D721Med (cell line): ENCODE measurements around the gene INCENP.
"Not testable (repeated sequence)": the region's sequence is repeated elsewhere in the genome, so short reads cannot be mapped to it uniquely, and the experiment has no call there.

Experiments
- DNase-seq: peaks from one replicate; pipeline ENCODE4 v3.0.0; 2011; ENCODE audit warnings: low spot score; ENCODE audit not compliant: insufficient read length
- FAIRE-seq: peaks from 2 replicates; lab custom pipeline; 2011; peaks lifted over from hg19 to GRCh38; lab: Jason Lieb, UNC
- TF ChIP-seq, protein P1 (sequence below): IDR thresholded peaks from 2 replicates; pipeline ENCODE4 v1.5.1; 2012; ENCODE audit warnings: mild to moderate bottlenecking, control low read depth; ENCODE audit not compliant: insufficient read depth; ENCODE audit errors: missing control alignments

The INCENP gene

DNA sequence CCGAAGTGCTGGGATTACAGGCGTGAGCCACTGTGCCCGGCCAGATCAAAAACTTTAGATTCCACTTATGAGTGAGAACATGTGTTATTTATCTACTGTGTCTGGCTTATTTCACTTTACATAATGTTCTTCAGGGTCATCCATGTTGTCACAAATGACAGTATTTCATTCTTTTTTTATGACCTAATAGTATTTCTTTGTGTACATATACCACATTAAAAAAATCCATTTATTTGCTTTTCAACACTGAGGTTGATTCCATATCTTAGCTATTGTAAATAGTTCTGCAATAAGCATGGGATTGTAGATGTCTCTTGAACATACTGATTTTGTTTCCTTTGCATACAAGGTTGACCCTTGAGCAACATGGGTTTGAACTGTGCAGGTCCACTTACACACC is 53.0 kb downstream of the INCENP start:
- DNase-seq (no peak), FAIRE-seq (no peak)
- TF ChIP-seq, protein P1, sequence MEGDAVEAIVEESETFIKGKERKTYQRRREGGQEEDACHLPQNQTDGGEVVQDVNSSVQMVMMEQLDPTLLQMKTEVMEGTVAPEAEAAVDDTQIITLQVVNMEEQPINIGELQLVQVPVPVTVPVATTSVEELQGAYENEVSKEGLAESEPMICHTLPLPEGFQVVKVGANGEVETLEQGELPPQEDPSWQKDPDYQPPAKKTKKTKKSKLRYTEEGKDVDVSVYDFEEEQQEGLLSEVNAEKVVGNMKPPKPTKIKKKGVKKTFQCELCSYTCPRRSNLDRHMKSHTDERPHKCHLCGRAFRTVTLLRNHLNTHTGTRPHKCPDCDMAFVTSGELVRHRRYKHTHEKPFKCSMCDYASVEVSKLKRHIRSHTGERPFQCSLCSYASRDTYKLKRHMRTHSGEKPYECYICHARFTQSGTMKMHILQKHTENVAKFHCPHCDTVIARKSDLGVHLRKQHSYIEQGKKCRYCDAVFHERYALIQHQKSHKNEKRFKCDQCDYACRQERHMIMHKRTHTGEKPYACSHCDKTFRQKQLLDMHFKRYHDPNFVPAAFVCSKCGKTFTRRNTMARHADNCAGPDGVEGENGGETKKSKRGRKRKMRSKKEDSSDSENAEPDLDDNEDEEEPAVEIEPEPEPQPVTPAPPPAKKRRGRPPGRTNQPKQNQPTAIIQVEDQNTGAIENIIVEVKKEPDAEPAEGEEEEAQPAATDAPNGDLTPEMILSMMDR: no peak

DNA sequence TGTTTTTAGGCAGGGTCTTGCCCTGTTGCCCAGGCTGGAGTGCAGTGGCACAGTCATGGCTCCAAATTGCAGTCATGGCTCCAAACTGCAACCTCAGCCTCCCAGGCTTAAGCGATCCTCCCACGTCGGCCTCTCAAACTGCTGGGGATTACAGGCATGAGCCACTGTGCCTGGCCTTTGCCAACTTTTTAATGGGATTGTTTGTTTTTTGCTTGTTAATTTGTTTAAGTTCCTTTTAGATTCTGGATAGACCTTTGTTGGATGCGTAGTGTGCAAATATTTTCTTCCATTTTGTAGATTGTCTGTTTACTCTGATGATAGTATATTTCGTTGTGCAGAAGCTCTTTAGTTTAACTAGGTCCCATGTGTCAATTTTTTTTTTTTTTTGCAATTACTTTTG is 56.2 kb downstream of the INCENP start:
- DNase-seq (no peak), FAIRE-seq (no peak)
- TF ChIP-seq, protein P1: no peak

DNA sequence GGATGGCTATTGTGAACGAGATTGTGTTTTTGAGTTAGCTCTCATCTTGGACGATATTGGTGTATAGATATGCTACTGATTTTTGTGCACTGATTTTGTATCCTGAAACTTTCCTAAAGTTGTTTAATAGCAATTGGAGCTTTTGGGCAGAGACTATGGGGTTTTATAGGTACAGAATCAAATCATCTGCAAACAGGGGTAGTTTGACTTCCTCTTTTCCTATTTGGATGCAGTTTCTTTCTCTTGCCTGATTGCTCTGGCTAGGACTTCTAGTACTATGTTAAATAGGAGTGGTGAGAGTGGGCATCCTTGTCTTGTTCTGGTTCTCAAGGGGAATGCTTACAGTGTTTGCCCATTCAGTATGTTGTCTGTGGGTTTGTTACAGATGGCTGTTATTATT is 57.3 kb downstream of the INCENP start:
- no peak for FAIRE-seq
- TF ChIP-seq, protein P1: no peak
- DNase-seq: no peak

DNA sequence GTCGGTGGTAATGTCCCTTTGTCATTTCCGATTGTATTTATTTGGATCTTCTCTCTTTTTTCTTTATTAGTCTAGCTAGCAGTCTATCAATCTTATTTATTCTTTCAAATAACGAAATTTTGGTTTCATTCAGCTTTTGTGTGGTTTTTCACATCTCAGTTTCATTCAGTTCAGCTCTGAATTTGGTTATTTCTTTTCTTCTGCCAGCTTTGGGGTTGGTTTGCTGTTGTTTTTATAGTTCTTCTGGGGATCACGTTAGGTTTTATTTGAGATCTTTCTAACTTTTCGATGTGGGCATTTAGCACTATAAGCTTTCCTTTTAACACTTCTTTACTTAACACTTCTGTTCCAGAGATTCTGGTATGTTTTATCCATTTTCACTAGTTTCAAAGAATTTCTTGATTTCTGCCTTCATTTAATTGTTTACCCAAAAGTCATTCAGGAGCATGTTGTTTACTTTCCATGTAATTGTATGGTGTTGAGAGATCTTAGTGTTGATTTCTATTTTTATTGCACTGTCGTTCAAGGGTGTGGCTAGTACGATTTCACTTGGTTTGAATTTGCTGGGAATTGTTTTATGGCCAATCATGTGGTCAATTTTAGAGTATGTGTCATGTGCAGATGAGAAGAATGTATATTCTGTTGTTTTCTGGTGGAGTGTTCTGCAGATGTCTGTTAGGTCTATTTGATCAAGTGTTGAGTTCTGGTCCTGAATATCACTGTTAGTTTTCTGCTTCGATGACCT is 58.5 kb downstream of the INCENP start:
- FAIRE-seq (no peak), DNase-seq (no peak)
- TF ChIP-seq, protein P1: no peak

DNA sequence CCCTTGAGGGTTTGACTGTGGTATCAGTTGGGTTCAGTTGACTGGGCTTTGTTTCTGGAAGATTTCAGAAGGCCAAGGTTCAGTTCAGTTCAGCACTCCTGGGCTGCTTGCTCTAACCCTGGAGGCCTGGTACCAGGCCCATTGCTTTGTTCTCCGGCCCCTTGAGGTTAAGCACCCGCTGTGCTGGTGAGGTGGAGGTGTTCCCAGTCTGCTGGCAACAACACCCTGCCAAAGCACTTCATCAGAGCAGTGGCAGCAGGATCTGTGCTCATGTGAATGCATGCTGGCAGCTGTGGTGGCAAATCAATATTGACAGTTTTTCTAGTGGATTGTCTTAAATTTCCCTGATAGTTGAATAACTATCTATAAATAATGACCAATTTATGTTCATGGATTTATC is 62.4 kb downstream of the INCENP start:
- FAIRE-seq (no peak), DNase-seq (no peak)
- TF ChIP-seq, protein P1: no peak

DNA sequence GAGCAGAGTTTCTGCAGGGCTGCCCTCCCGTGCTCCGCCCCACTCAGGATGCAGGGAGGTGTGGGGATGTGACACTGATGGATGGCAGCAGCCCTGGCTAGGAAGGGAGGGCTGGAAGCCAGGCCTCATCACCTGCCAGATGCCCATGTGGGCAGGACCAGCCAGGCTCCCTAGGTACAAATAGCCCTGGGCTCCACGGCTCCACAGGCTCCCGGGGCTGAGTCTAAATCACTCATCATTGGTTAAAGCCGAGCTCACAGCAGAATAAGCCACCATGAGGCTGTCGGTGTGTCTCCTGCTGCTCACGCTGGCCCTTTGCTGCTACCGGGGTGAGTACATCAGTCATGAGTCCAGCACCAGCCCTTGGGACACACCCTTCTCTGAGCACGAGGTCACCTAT is 66.2 kb downstream of the INCENP start, which contains the start of gene SCGB1D1:
Gene SCGB1D1, plus strand, starts transcription at position 206 of the 400 bp plus-strand sequence. Its CDS starts 69 bp downstream, at position 275.
- FAIRE-seq: no peak
- TF ChIP-seq, protein P1: no peak
- DNase-seq: no peak

DNA sequence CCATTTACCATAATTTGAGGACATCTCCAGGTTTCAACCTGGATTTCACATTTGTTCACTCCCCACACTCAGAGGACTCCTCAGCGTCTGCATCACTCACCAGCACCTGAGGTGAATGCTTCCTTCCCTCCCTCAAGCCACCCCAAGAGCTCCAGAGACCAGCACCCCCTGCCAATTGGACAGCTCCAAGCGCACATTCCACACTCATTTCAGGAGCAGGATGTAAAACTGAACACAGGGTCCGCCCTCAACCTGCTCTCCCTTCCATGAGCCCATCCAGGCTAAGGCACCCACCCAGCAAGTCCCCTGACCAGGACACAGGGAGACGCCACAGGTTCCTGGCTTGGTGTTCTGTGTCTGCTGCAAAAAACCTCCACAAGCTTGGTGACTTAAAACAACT is 70.1 kb downstream of the INCENP start:
- FAIRE-seq: no peak
- TF ChIP-seq, protein P1: no peak
- no peak for DNase-seq

DNA sequence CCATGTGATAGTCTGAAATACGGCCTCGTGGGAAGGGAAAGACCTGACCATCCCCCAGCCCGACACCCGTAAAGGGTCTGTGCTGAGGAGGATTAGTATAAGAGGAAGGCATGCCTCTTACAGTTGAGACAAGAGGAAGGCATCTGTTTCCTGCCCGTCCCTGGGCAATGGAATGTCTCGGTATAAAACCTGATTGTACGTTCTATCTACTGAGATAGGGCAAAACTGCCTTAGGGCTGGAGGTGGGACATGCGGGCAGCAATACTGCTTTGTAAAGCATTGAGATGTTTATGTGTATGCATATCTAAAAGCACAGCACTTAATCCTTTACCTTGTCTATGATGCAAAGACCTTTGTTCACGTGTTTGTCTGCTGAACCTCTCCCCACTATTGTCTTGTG is 71.2 kb downstream of the INCENP start:
- DNase-seq, FAIRE-seq: not testable (repeated sequence)
